ENCODE data around the gene TTLL10. TPM values are rescaled to one million over a fixed set of nuclear protein-coding genes. Genes with fewer than 3 reads are reported as not detected.

The TTLL10 gene
- total and polyA plus RNA-seq, 2 experiments from 2014 or later: not detected

- no peak overlapping the region for H3K4me2 ChIP-seq (ENCODE audit: unreplicated experiment)
- H3K4me3 ChIP-seq: no peak overlapping the region
- no peak for TF ChIP-seq EZH2 (IDR thresholded peaks at IDR 0.05; ENCODE audit: insufficient read depth, poor library complexity, severe bottlenecking)
- no peak for TF ChIP-seq EZH2phosphoT487 (IDR thresholded peaks at IDR 0.05; ENCODE audit: insufficient read depth, low read depth)
- H3K27ac ChIP-seq: no peak overlapping the region
- H3K4me1 ChIP-seq (ENCODE audit: insufficient read depth): no peaks in the 10 kb centered on the region
- DNase-seq: no peak
- no peaks in the 10 kb centered on the region for H3K9me2 ChIP-seq (ENCODE audit: insufficient read depth)
- no peaks in the 10 kb centered on the region for H3F3A ChIP-seq (ENCODE audit: insufficient read depth)
- no peaks in the 10 kb centered on the region for H3K79me2 ChIP-seq (ENCODE audit: insufficient read depth)
- no peaks in the 10 kb centered on the region for H4K20me1 ChIP-seq (ENCODE audit: insufficient read depth)
- in situ Hi-C loops (cut with MboI): no loop called here
- H2AFZ ChIP-seq: no peak overlapping the region
- no peak overlapping the region for H3K9ac ChIP-seq
- H3K27me3 ChIP-seq (replicated peaks; ENCODE audit: insufficient read depth): no peaks in the 10 kb centered on the region
- H3K9me3 ChIP-seq (ENCODE audit: low read depth): no peaks in the 10 kb centered on the region
- WGBS, 2 experiments (ENCODE audit: low coverage in 1 of 2, low lambda C conversion rate in 2 of 2, missing lambda C conversion rate in 2 of 2): 73 to 80% methylated on average over 33 to 34 of the region's 45 CpGs
- no peaks in the 10 kb centered on the region for H3K36me3 ChIP-seq (ENCODE audit: low read depth)
Observed at GRCh38 chr1:1127551-1128451, 45.9 kb upstream of the TTLL10 start.

- Histone ChIP-seq H3F3A (ENCODE audit: insufficient read depth) (no peaks in the 10 kb centered on the region), H3K79me2 (ENCODE audit: insufficient read depth) (no peaks in the 10 kb centered on the region), H3K4me1 (ENCODE audit: insufficient read depth) (no peaks in the 10 kb centered on the region), H4K20me1 (ENCODE audit: insufficient read depth) (no peaks in the 10 kb centered on the region), H3K9me2 (ENCODE audit: insufficient read depth) (no peaks in the 10 kb centered on the region), H3K27ac (no peak overlapping the region), H3K36me3 (ENCODE audit: low read depth) (no peaks in the 10 kb centered on the region), H3K27me3 (replicated peaks; ENCODE audit: insufficient read depth) (no peaks in the 10 kb centered on the region), H3K9me3 (ENCODE audit: low read depth) (no peaks in the 10 kb centered on the region), H3K4me2 (ENCODE audit: unreplicated experiment) (no peak overlapping the region), H3K9ac (no peak overlapping the region), H3K4me3 (no peak overlapping the region), H2AFZ (no peak overlapping the region)
- 76 to 77% methylated on average over 29 to 31 of the region's 32 CpGs for WGBS, 2 experiments (ENCODE audit: low coverage in 1 of 2, low lambda C conversion rate in 2 of 2, missing lambda C conversion rate in 2 of 2)
- in situ Hi-C loops (cut with MboI): no loop called here
- no peak for TF ChIP-seq EZH2 (IDR thresholded peaks at IDR 0.05; ENCODE audit: insufficient read depth, poor library complexity, severe bottlenecking)
- no peak for TF ChIP-seq EZH2phosphoT487 (IDR thresholded peaks at IDR 0.05; ENCODE audit: insufficient read depth, low read depth)
- DNase-seq: no peak
Observed at GRCh38 chr1:1128454-1129139, 45.1 kb upstream of the TTLL10 start.

- H3K27ac ChIP-seq: no peak overlapping the region
- H3K4me2 ChIP-seq (ENCODE audit: unreplicated experiment): no peak overlapping the region
- H3K9me2 ChIP-seq (ENCODE audit: insufficient read depth): no peaks in the 10 kb centered on the region
- no peak for DNase-seq
- H4K20me1 ChIP-seq (ENCODE audit: insufficient read depth): no peaks in the 10 kb centered on the region
- H3K4me3 ChIP-seq: no peak overlapping the region
- H3K9ac ChIP-seq: no peak overlapping the region
- H3F3A ChIP-seq (ENCODE audit: insufficient read depth): no peaks in the 10 kb centered on the region
- WGBS, 2 experiments (ENCODE audit: low coverage in 1 of 2, low lambda C conversion rate in 2 of 2, missing lambda C conversion rate in 2 of 2): 65 to 72% methylated on average over 19 of the region's 19 CpGs
- H3K36me3 ChIP-seq (ENCODE audit: low read depth): no peaks in the 10 kb centered on the region
- in situ Hi-C loops (cut with MboI): no loop called here
- TF ChIP-seq EZH2phosphoT487 (IDR thresholded peaks at IDR 0.05; ENCODE audit: insufficient read depth, low read depth) (no peak), EZH2 (IDR thresholded peaks at IDR 0.05; ENCODE audit: insufficient read depth, poor library complexity, severe bottlenecking) (no peak)
- H3K79me2 ChIP-seq (ENCODE audit: insufficient read depth): no peaks in the 10 kb centered on the region
- no peak overlapping the region for H2AFZ ChIP-seq
- no peaks in the 10 kb centered on the region for H3K4me1 ChIP-seq (ENCODE audit: insufficient read depth)
- no peaks in the 10 kb centered on the region for H3K27me3 ChIP-seq (replicated peaks; ENCODE audit: insufficient read depth)
- H3K9me3 ChIP-seq (ENCODE audit: low read depth): no peaks in the 10 kb centered on the region
Observed at GRCh38 chr1:1129381-1129821, 44.3 kb upstream of the TTLL10 start.

GRCh38 chr1:1130206-1131120 lies 43.2 kb upstream of the TTLL10 start:
- H2AFZ ChIP-seq: no peak overlapping the region
- no peaks in the 10 kb centered on the region for H3F3A ChIP-seq (ENCODE audit: insufficient read depth)
- no peak overlapping the region for H3K4me3 ChIP-seq
- no peaks in the 10 kb centered on the region for H3K4me1 ChIP-seq (ENCODE audit: insufficient read depth)
- no peaks in the 10 kb centered on the region for H3K9me2 ChIP-seq (ENCODE audit: insufficient read depth)
- H3K79me2 ChIP-seq (ENCODE audit: insufficient read depth): no peaks in the 10 kb centered on the region
- in situ Hi-C loops (cut with MboI): no loop called here
- no peaks in the 10 kb centered on the region for H3K27me3 ChIP-seq (replicated peaks; ENCODE audit: insufficient read depth)
- H3K27ac ChIP-seq: no peak overlapping the region
- H3K4me2 ChIP-seq (ENCODE audit: unreplicated experiment): no peak overlapping the region
- WGBS, 2 experiments (ENCODE audit: low coverage in 1 of 2, low lambda C conversion rate in 2 of 2, missing lambda C conversion rate in 2 of 2): 73 to 79% methylated on average over 41 to 43 of the region's 43 CpGs
- H3K9ac ChIP-seq: no peak overlapping the region
- TF ChIP-seq EZH2phosphoT487 (IDR thresholded peaks at IDR 0.05; ENCODE audit: insufficient read depth, low read depth): no peak
- no peak for TF ChIP-seq EZH2 (IDR thresholded peaks at IDR 0.05; ENCODE audit: insufficient read depth, poor library complexity, severe bottlenecking)
- H4K20me1 ChIP-seq (ENCODE audit: insufficient read depth): no peaks in the 10 kb centered on the region
- no peaks in the 10 kb centered on the region for H3K9me3 ChIP-seq (ENCODE audit: low read depth)
- H3K36me3 ChIP-seq (ENCODE audit: low read depth): no peaks in the 10 kb centered on the region
- no peak for DNase-seq

All from GM23248 (cell line).